ENCODE results near the gene NR4A1. TPM values are rescaled to one million over a fixed set of nuclear protein-coding genes. Genes with fewer than 3 reads are reported as not detected.

Gene NR4A1
- total RNA-seq, 2 donors from 2014 or later: 85.1 to 125 TPM

GRCh38 chr12:52035190-52035589, 16.1 kb upstream of the NR4A1 start:
- DNase-seq (ENCODE audit: low spot score): no peak
- TF ChIP-seq POLR2A (IDR thresholded peaks at IDR 0.05): no peak
- TF ChIP-seq POLR2AphosphoS5 (IDR thresholded peaks at IDR 0.05): no peak
- no peak for TF ChIP-seq CTCF (IDR thresholded peaks at IDR 0.05)
- Histone ChIP-seq H3K27me3 (replicated peaks; ENCODE audit: insufficient read depth) (no peaks in the 10 kb centered on the region), H3K9me3 (no peaks in the 10 kb centered on the region), H3K36me3 (no peaks in the 10 kb centered on the region), H3K4me3 (no peak overlapping the region), H3K4me1 (replicated peaks) (peaks cover 5% of the 10 kb centered on the region), H3K27ac (peak overlapping the region; percentile 92 to 97)
- WGBS: 88% methylated on average over 4 of the region's 4 CpGs
- intact Hi-C loops (cut with DNase I): no loop called here

GRCh38 chr12:52035926-52036325, 15.3 kb upstream of the NR4A1 start:
- H3K27ac ChIP-seq: peak overlapping the region; percentile 92 to 97
- H3K4me3 ChIP-seq: no peak overlapping the region
- WGBS: 86% methylated on average over 2 of the region's 2 CpGs
- no peaks in the 10 kb centered on the region for H3K9me3 ChIP-seq
- peaks cover 5% of the 10 kb centered on the region for H3K4me1 ChIP-seq (replicated peaks)
- DNase-seq (ENCODE audit: low spot score): no peak
- no peaks in the 10 kb centered on the region for H3K36me3 ChIP-seq
- TF ChIP-seq POLR2AphosphoS5 (IDR thresholded peaks at IDR 0.05) (no peak), CTCF (IDR thresholded peaks at IDR 0.05) (no peak), POLR2A (IDR thresholded peaks at IDR 0.05) (no peak)
- intact Hi-C loops (cut with DNase I): no loop called here
- H3K27me3 ChIP-seq (replicated peaks; ENCODE audit: insufficient read depth): no peaks in the 10 kb centered on the region

GRCh38 chr12:52036587-52037171, 14.6 kb upstream of the NR4A1 start:
- peak overlapping the region; percentile 65 to 66 for H3K4me3 ChIP-seq
- DNase-seq (ENCODE audit: low spot score): peak; percentile 90
- intact Hi-C loops (cut with DNase I): no loop called here
- H3K27me3 ChIP-seq (replicated peaks; ENCODE audit: insufficient read depth): no peaks in the 10 kb centered on the region
- H3K9me3 ChIP-seq: no peaks in the 10 kb centered on the region
- H3K36me3 ChIP-seq: no peaks in the 10 kb centered on the region
- H3K27ac ChIP-seq: peak overlapping the region; percentile 92 to 97
- peaks cover 5% of the 10 kb centered on the region for H3K4me1 ChIP-seq (replicated peaks)
- WGBS: 6% methylated on average over 46 of the region's 53 CpGs
- peak; percentile 97 for TF ChIP-seq POLR2AphosphoS5 (IDR thresholded peaks at IDR 0.05)
- peak; percentile 83 for TF ChIP-seq POLR2A (IDR thresholded peaks at IDR 0.05)
- peak in 2 of 4 experiments; percentile 8 to 21 for TF ChIP-seq CTCF (IDR thresholded peaks at IDR 0.05)

- intact Hi-C loops (cut with DNase I): no loop called here
- DNase-seq (ENCODE audit: low spot score): no peak
- H3K4me1 ChIP-seq (replicated peaks): peaks cover 2% of the 10 kb centered on the region
- peak overlapping the region; percentile 94 to 97 for H3K27ac ChIP-seq
- peak overlapping the region; percentile 65 to 66 for H3K4me3 ChIP-seq
- H3K9me3 ChIP-seq: no peaks in the 10 kb centered on the region
- TF ChIP-seq POLR2A (IDR thresholded peaks at IDR 0.05) (no peak), POLR2AphosphoS5 (IDR thresholded peaks at IDR 0.05) (peak; percentile 6), CTCF (IDR thresholded peaks at IDR 0.05) (peak in 2 of 4 experiments; percentile 12 to 17)
- H3K36me3 ChIP-seq: no peaks in the 10 kb centered on the region
- WGBS: 4% methylated on average over 24 of the region's 59 CpGs
- no peaks in the 10 kb centered on the region for H3K27me3 ChIP-seq (replicated peaks; ENCODE audit: insufficient read depth)
These were observed 13.9 kb upstream of the NR4A1 start for GRCh38 chr12:52037248-52037861.

- H3K27ac ChIP-seq: peak overlapping the region; percentile 94 to 97
These were observed 12.8 kb upstream of the NR4A1 start for GRCh38 chr12:52038447-52038846.

More at GRCh38 chr12:52038447-52038846, 12.8 kb upstream of the NR4A1 start:
- no peaks in the 10 kb centered on the region for H3K36me3 ChIP-seq
- no peaks in the 10 kb centered on the region for H3K27me3 ChIP-seq (replicated peaks; ENCODE audit: insufficient read depth)
- H3K4me3 ChIP-seq: no peak overlapping the region
- intact Hi-C loops (cut with DNase I): no loop called here
- peaks cover 3% of the 10 kb centered on the region for H3K4me1 ChIP-seq (replicated peaks)
- no peaks in the 10 kb centered on the region for H3K9me3 ChIP-seq
- DNase-seq (ENCODE audit: low spot score): no peak
- TF ChIP-seq POLR2AphosphoS5 (IDR thresholded peaks at IDR 0.05) (peak; percentile 43), POLR2A (IDR thresholded peaks at IDR 0.05) (no peak)
- WGBS: 75% methylated on average over 6 of the region's 6 CpGs

Measured in prostate gland (tissue), 2 donors.